Endothelial cell of umbilical vein (primary cell): ENCODE data around the gene MRGPRE. TPM values are rescaled to one million over a fixed set of nuclear protein-coding genes. Genes with fewer than 3 reads are reported as not detected.

Experiments
- BruUV-seq: library from RNA; stranded (reverse); fragments of 400-500 nt; replicated peaks from 2 replicates; lab custom pipeline; 2021; lab: Mats Ljungman, UMichigan
- CTCF ChIA-PET: fragments of 300-600, 350-600 bp; sonication (Branson Sonifier 250); formaldehyde crosslinking; loops from one replicate; lab custom pipeline; 2021; ENCODE audit warnings: antibody characterized with exemption, inconsistent platforms; lab: Charles Lee
- POLR2A ChIA-PET: fragments of 300-600, 350-600 bp; sonication (Branson Sonifier 250); formaldehyde crosslinking; loops from one replicate; lab custom pipeline; 2021; ENCODE audit warnings: antibody characterized with exemption, inconsistent platforms; lab: Charles Lee
- DNase-seq: peaks from one replicate; pipeline ENCODE4 v3.0.0-alpha.2; 2011; ENCODE audit warnings: low read depth, low spot score
- FAIRE-seq: peaks from 2 replicates; lab custom pipeline; 2011; peaks lifted over from hg19 to GRCh38; lab: Jason Lieb, UNC
- H2AFZ ChIP-seq: 2 replicates; pipeline ENCODE4 v1.6.0; 2012; ENCODE audit warnings: low read depth, low read length, control low read depth, inconsistent platforms
- H3K27ac ChIP-seq: 2 replicates; pipeline ENCODE4 v1.5.1; 2011; ENCODE audit warnings: low read depth, mild to moderate bottlenecking, control low read depth, low read length, moderate library complexity; ENCODE audit not compliant: insufficient read depth
- H3K27me3 ChIP-seq, 2 experiments: 2 replicates each; pipeline versions ENCODE4 v1.6.0 to v1.6.1; 2011; ENCODE audit warnings: low read length in 2 of 2, mixed read lengths in 1 of 2; ENCODE audit not compliant: control insufficient read depth in 2 of 2, insufficient read depth in 2 of 2
- H3K36me3 ChIP-seq, 2 experiments: 2 replicates in 1 of 2; 3 replicates in 1 of 2; pipeline ENCODE4 v1.5.1; 2011; ENCODE audit warnings: low read length in 2 of 2, mild to moderate bottlenecking in 1 of 2, moderate library complexity in 1 of 2; ENCODE audit not compliant: control insufficient read depth in 2 of 2, insufficient read depth in 2 of 2; ENCODE audit errors: extremely low read depth in 1 of 2
- H3K4me1 ChIP-seq: 3 replicates; pipeline ENCODE4 v1.5.1; 2011; ENCODE audit warnings: mild to moderate bottlenecking, low read length; ENCODE audit not compliant: control insufficient read depth, insufficient read depth; ENCODE audit errors: extremely low read depth
- H3K4me2 ChIP-seq: 2 replicates; pipeline ENCODE4 v1.6.1; 2011; ENCODE audit warnings: low read length, control low read depth, mixed read lengths; ENCODE audit not compliant: insufficient read depth
- H3K4me3 ChIP-seq, 3 experiments: fragments of 200-600 bp in 1 of 3; sonication (generic), shearing (Covaris generic) in 1 of 3; replicated peaks in 1 of 3; 2 replicates each; pipeline ENCODE4 v1.5.1; 2011 to 2016; ENCODE audit warnings: control low read depth in 3 of 3, low read length in 3 of 3, mild to moderate bottlenecking in 2 of 3, inconsistent platforms in 1 of 3, low read depth in 1 of 3, moderate library complexity in 1 of 3; ENCODE audit not compliant: insufficient read depth in 1 of 3
- H3K79me2 ChIP-seq: 2 replicates; pipeline ENCODE4 v1.6.0; 2012; ENCODE audit warnings: low read length, inconsistent platforms; ENCODE audit not compliant: control insufficient read depth, insufficient read depth
- H3K9ac ChIP-seq: replicated peaks from 2 replicates; pipeline ENCODE3; 2011; ENCODE audit warnings: low read length, control low read depth; ENCODE audit not compliant: insufficient read depth; ENCODE audit errors: extremely low read depth
- H3K9me1 ChIP-seq: replicated peaks from 3 replicates; pipeline ENCODE4 v1.6.0; 2011; ENCODE audit warnings: mild to moderate bottlenecking, low read length; ENCODE audit not compliant: control insufficient read depth, insufficient read depth; ENCODE audit errors: extremely low read depth
- H3K9me3 ChIP-seq: replicated peaks from 2 replicates; pipeline ENCODE4 v1.5.1; 2012; ENCODE audit warnings: low read length, inconsistent platforms; ENCODE audit not compliant: control insufficient read depth, insufficient read depth
- H4K20me1 ChIP-seq: replicated peaks from 2 replicates; pipeline ENCODE3; 2011; ENCODE audit warnings: mild to moderate bottlenecking, low read length; ENCODE audit not compliant: control insufficient read depth, insufficient read depth; ENCODE audit errors: extremely low read depth
- CTCF ChIP-seq, 2 donors: IDR thresholded peaks; 1 replicate in 1 of 2; 2 replicates in 1 of 2; pipeline ENCODE4 v1.5.1; 2011; ENCODE audit warnings: low read length in 2 of 2, mild to moderate bottlenecking in 2 of 2, moderate library complexity in 2 of 2, control low read depth in 1 of 2, inconsistent platforms in 1 of 2, low read depth in 1 of 2; ENCODE audit not compliant: insufficient read depth in 1 of 2; ENCODE audit errors: extremely low read depth in 1 of 2
- EZH2 ChIP-seq: IDR thresholded peaks from 2 replicates; pipeline ENCODE4 v1.6.1; 2012; ENCODE audit warnings: borderline replicate concordance, low read depth, mild to moderate bottlenecking, moderate library complexity, low read length, inconsistent platforms; ENCODE audit not compliant: severe bottlenecking
- FOS ChIP-seq: IDR thresholded peaks from 2 replicates; pipeline ENCODE4 v1.6.1; 2011; ENCODE audit warnings: mild to moderate bottlenecking, low read length, moderate library complexity, borderline replicate concordance; ENCODE audit not compliant: insufficient read depth
- JUN ChIP-seq: IDR thresholded peaks from 2 replicates; pipeline ENCODE4 v1.6.1; 2011; ENCODE audit warnings: borderline replicate concordance, low read depth; ENCODE audit not compliant: insufficient read length, insufficient read depth
- MAX ChIP-seq: IDR thresholded peaks from 2 replicates; pipeline ENCODE4 v1.6.1; 2011; ENCODE audit not compliant: insufficient read depth, insufficient read length
- MYC ChIP-seq: IDR thresholded peaks from one replicate; pipeline ENCODE4 v1.6.1; 2011; ENCODE audit warnings: mild to moderate bottlenecking, low read depth, low read length
- POLR2A ChIP-seq: IDR thresholded peaks from 2 replicates; pipeline ENCODE4 v1.6.1; 2012; ENCODE audit warnings: low read depth, mild to moderate bottlenecking, control low read depth, low read length
- POLR2AphosphoS5 ChIP-seq: IDR thresholded peaks from 2 replicates; pipeline ENCODE4 v1.6.1; 2012; ENCODE audit warnings: low read depth, mild to moderate bottlenecking, control low read depth, low read length, moderate library complexity; ENCODE audit not compliant: insufficient read depth
- dilution Hi-C: fragments of 300-500 bp; cut with MboI; formaldehyde crosslinking; loops from one replicate; pipeline ENCODE4 v1.15.0; 2019; ENCODE audit warnings: low sequenced_read_pairs; ENCODE audit not compliant: extremely low pct_ligation_motif_present
- intact Hi-C: fragments of 100-400 bp; cut with micrococcal nuclease; formaldehyde crosslinking; loops from one replicate; pipeline ENCODE4 v1.10.0; 2022
- polyA plus RNA-seq, 4 experiments: library from polyadenylated mRNA; depleted of rRNA in 3 of 4; stranded (reverse) in 3 of 4; unstranded in 1 of 4; fragments of >200 nt; gene quantifications; 2 replicates each; pipeline versions ENCODE4 v1.2.1 to v1.2.3, GENCODE V29; 2011 to 2012; ENCODE audit warnings: missing spikeins in 1 of 4
- total RNA-seq: library from RNA; stranded (reverse); gene quantifications from 2 replicates; pipeline ENCODE4 v1.2.3, GENCODE V29; 2021

MRGPRE gene
- total and polyA plus RNA-seq, 2 donors (not counting 3 experiments of a cell fraction or from before 2014, with no cell fraction given) = not detected

- DNase-seq = no peak
- POLR2A ChIA-PET = no interaction called here
- Histone ChIP-seq H3K4me3 (no peak overlapping the region), H3K4me1 (no peaks in the 10 kb centered on the region), H3K27ac (no peak overlapping the region), H3K36me3 (no peaks in the 10 kb centered on the region), H3K9me3 (no peaks in the 10 kb centered on the region), H4K20me1 (no peaks in the 10 kb centered on the region), H3K9ac (no peak overlapping the region), H3K79me2 (no peaks in the 10 kb centered on the region), H3K9me1 (no peaks in the 10 kb centered on the region), H2AFZ (no peak overlapping the region), H3K4me2 (no peak overlapping the region), H3K27me3 (no peaks in the 10 kb centered on the region)
- CTCF ChIA-PET = no interaction called here
- FAIRE-seq = no peak
- BruUV-seq = no TSS peak
- TF ChIP-seq POLR2A = no peak
- TF ChIP-seq JUN = no peak
- no peak for TF ChIP-seq FOS
- no peak for TF ChIP-seq MAX
- TF ChIP-seq CTCF (IDR thresholded peaks at IDR 0.05; ENCODE audit: extremely low read depth in 1 of 2, insufficient read depth in 1 of 2, low read depth in 1 of 2, low read length in 2 of 2) = no peak
- TF ChIP-seq POLR2AphosphoS5 = no peak
- TF ChIP-seq MYC = no peak
- TF ChIP-seq EZH2 = no peak
- dilution Hi-C loops = no loop called here
- intact Hi-C loops = no loop called here
These were observed 5.2 kb downstream of the MRGPRE start for GRCh38 chr11:3226846-3227567.
